Metanephros (tissue), 1 donor: Measurements from ENCODE around the gene OR10H3. TPM values are rescaled to one million over a fixed set of nuclear protein-coding genes. Genes with fewer than 3 reads are reported as not detected.

Source experiments
- total RNA-seq: library from RNA; depleted of rRNA; stranded (reverse); fragments of >200 nt; gene quantifications from one replicate; pipeline ENCODE4 v1.2.3, GENCODE V29; 2014

OR10H3 gene, protein sequence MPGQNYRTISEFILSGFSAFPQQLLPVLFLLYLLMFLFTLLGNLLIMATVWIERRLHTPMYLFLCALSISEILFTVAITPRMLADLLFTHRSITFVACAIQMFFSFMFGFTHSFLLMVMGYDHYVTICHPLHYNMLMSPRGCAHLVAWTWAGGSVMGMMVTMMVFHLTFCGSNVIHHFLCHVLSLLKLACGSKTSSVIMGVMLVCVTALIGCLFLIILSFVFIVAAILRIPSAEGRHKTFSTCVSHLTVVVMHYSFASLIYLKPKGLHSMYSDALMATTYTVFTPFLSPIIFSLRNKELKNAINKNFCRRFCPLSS
- not detected for total RNA-seq

GRCh38 chr19:15737722-15738121, at the start of gene OR10H3:
OR10H3 (plus strand) TSS chr19:15737985; CDS start chr19:15741393, 3,408 bp downstream.

GRCh38 chr19:15727724-15728123, 10.1 kb upstream of the OR10H3 start, which contains the start of gene OR10H2:
OR10H2 (plus strand) TSS chr19:15728024; CDS start chr19:15728044, 20 bp downstream.

DNA sequence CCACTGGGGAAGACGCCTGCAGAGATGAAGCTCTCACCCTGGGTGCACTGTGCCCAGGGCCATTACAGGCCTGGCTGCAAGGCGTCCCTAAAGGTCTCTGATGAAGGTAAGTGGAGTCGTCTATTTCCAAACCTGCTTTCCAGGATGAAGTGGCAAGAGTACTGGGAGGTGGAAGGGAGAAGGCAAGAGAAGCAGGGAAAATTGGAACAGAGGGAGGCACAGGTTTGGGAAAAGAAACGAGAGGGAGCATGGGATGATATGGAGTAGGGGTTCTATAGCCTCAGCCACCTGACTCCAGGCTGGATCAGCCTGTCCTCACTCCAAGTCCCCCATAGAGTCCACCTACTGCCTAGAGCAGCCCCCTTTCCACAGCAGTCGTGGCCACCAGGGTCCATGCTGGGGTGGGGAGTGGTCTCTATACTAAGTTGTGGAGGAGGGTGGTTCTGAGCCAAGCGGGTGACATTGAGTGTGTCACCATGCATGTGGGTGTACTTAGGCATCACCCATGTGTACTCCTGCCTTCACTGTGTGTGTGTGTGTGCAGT, 49.9 kb downstream of the OR10H3 start, which contains the start of gene OR10H5:
TSS of gene OR10H5 (plus strand) at position 51 of the 545 bp plus-strand sequence. CDS start 6,388 bp downstream, outside the sequence.

Other genes with a start within 250 kb of the OR10H3 start
- 0.23 TPM for gene CYP4F22, start 229.5 kb upstream of the OR10H3 start, total RNA-seq
- gene CYP4F8, start 122.8 kb upstream of the OR10H3 start, total RNA-seq, result not detected
- 3.3 TPM for gene CYP4F3, start 97.1 kb upstream of the OR10H3 start, total RNA-seq
- 4.1 TPM for gene CYP4F12, start 64.9 kb upstream of the OR10H3 start, total RNA-seq
- not detected for gene OR10H2, start 10.0 kb upstream of the OR10H3 start, total RNA-seq
- gene OR10H5, start 49.7 kb downstream of the OR10H3 start, total RNA-seq, result not detected
- gene OR10H1, start 77.7 kb downstream of the OR10H3 start, total RNA-seq, result not detected
- not detected for gene CYP4F2, start 160.1 kb downstream of the OR10H3 start, total RNA-seq
- gene CYP4F11, start 196.5 kb downstream of the OR10H3 start, total RNA-seq, result not detected
- not detected for gene OR10H4, start 211.0 kb downstream of the OR10H3 start, total RNA-seq